Right ventricle myocardium superior (tissue), 1 donor: ENCODE data around the gene CDH18. TPM values are rescaled to one million over a fixed set of nuclear protein-coding genes. Genes with fewer than 3 reads are reported as not detected.

Source experiments
- ATAC-seq: fragments of 200-7000 bp; cut with Tn5 transposase; one replicate; pipeline ENCODE4 v1.9.1; 2020; ENCODE audit warnings: mild to moderate bottlenecking; ENCODE audit not compliant: poor library complexity
- DNase-seq: peaks from one replicate; pipeline ENCODE4 v3.0.0-alpha.2; 2020
- intact Hi-C: fragments of 100-400 bp; cut with DNase I; formaldehyde crosslinking; loops from one replicate; pipeline ENCODE4 v1.11.2; 2022
- long read RNA-seq: library from polyadenylated mRNA; unstranded; transcript quantifications from one replicate; pipeline ENCODE4 v2.0.0, GENCODE V29; 2021
- total RNA-seq: library from RNA; stranded (reverse); fragmentation: NEBNext Ultra II Directional; extraction: Animal tissue kit (Norgen Biotek cat#: 25700); gene quantifications from one replicate; pipeline ENCODE4 v1.2.1, GENCODE V29; 2021
- donor health status: DM: no; HTN: yes; CAD: no; lungs with severe emphysema.

CDH18 gene
- total RNA-seq: not detected
- long read RNA-seq: 0 reads

- peak; percentile 56 for ATAC-seq
- peak; percentile 50 for DNase-seq
These were observed at the start of gene CDH18 for GRCh38 chr5:19987612-19988361. Gene CDH18, minus strand, starts transcription at chr5:19988200. Its CDS starts 149,214 bp downstream, at chr5:19838986.

DNA sequence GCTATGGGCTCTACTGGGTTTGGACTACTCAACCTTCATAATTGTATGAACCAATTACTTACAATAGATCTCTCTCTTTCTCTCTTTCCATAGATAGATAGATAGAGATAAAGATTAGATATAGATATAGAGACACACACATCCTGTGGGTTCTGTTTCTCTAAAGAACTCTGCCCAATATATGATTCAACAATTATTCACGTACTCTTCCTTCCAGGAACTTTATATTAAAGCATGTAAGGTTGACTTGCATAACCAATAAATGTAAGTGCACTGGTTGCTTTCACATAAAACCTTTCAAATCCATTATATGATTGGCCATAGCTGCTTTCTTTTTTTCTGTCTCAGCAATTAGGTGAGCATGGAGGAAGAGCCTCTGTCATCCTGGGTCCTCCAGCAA lies 46.7 kb upstream of the CDH18 start:
- DNase-seq (no peak), ATAC-seq (no peak)
- intact Hi-C loops: no loop called here

More at GRCh38 chr5:19987612-19988361, at the start of gene CDH18:
- intact Hi-C loops: no loop called here

- intact Hi-C loops: no loop called here
- DNase-seq: no peak
- no peak for ATAC-seq
These were observed 45.9 kb upstream of the CDH18 start for GRCh38 chr5:20033881-20034280.

GRCh38 chr5:20032896-20033295 lies 44.9 kb upstream of the CDH18 start:
- no peak for ATAC-seq
- intact Hi-C loops: no loop called here

DNA sequence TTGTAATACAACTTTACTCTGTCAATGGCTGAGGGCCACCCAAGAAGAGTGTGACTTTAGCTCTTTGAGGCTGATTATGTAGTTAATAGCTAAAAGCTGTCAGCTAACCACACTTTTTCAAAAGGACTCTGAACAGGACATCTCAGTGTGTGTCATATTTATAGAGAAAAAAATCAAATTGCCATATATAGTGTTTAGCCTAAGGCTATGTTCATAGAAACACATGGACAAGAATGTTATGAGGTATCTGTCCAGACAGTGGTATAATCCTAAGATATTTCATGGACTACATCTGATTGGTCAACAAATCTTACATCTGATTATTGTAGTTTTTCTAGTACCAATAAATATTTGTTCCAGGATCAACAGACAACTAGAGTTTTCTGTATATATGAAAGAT lies 42.1 kb upstream of the CDH18 start:
- DNase-seq (no peak), ATAC-seq (no peak)
- intact Hi-C loops: no loop called here

More at GRCh38 chr5:20032896-20033295, 44.9 kb upstream of the CDH18 start:
- DNase-seq: no peak

- intact Hi-C loops: no loop called here
- no peak for DNase-seq
- ATAC-seq: no peak
These were observed 41.3 kb upstream of the CDH18 start for GRCh38 chr5:20029266-20029665.

DNA sequence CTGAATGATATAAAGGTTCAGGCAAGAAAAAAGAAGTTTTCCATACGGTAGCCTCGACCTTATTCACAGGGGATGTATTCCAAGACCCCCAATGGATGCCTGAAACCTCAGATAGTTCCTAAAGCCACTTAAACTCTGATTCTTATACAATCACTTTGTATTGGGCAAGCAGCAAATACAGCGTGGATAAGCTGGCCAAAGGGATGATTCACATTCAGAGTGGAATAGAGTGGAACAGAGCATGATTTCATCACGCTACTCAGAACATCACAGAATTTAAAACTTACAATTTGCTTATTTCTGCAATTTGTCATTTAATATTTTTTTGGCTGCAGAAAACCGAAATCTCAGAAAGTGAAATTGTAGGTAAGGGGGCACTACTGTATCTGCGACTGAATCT lies 40.5 kb upstream of the CDH18 start:
- intact Hi-C loops: no loop called here
- ATAC-seq: no peak
- no peak for DNase-seq

- no peak for ATAC-seq
- no peak for DNase-seq
- intact Hi-C loops: no loop called here
These were observed 35.7 kb upstream of the CDH18 start for GRCh38 chr5:20023686-20024180.

- DNase-seq (no peak), ATAC-seq (no peak)
- intact Hi-C loops: no loop called here
These were observed 32.2 kb upstream of the CDH18 start for GRCh38 chr5:20020247-20020646.

DNA sequence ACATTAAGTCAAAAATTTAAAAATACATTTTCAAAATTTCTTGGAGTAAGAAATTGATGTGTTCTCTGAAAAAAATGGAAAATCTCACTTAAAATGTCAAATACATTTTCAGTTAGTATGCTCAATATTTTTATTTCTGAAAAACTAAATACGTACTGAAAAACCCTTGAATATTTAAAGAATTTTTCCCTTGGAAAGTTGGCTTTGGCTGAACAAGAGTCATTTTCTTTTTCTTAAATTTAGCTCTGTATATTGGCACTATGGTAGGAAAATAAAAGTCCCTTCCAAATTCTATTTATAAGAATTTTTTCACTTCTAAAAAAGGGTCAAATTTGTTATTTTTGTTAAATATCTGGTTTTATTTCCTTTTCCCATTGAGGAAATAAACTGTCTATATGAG lies 29.0 kb upstream of the CDH18 start:
- intact Hi-C loops: no loop called here
- ATAC-seq: no peak
- no peak for DNase-seq

GRCh38 chr5:20000416-20000815 lies 12.4 kb upstream of the CDH18 start:
- intact Hi-C loops: no loop called here
- ATAC-seq: no peak
- no peak for DNase-seq

GRCh38 chr5:19988457-19988856 lies 457 bp upstream of the CDH18 start:
- intact Hi-C loops: no loop called here
- DNase-seq (no peak), ATAC-seq (no peak)

DNA sequence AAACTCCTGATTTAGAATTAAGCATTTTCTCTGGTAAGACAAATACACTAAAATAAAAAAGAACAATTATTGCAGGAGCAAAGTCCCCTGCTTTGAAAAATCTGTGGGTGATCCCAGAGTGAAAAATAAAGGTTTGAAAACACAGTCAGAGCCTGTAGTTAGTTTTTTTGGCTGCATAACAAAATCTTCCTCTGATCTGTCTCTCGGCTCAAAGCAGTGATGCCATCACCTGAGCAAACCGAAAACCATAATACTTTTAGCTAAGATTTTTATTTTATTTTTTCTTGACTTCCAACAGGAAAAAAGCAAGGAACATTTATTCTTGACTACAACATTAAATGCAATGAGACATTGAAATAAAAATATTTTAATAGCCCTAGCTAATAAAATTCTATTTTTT lies 1.2 kb downstream of the CDH18 start:
- no peak for DNase-seq
- no peak for ATAC-seq
- intact Hi-C loops: no loop called here

DNA sequence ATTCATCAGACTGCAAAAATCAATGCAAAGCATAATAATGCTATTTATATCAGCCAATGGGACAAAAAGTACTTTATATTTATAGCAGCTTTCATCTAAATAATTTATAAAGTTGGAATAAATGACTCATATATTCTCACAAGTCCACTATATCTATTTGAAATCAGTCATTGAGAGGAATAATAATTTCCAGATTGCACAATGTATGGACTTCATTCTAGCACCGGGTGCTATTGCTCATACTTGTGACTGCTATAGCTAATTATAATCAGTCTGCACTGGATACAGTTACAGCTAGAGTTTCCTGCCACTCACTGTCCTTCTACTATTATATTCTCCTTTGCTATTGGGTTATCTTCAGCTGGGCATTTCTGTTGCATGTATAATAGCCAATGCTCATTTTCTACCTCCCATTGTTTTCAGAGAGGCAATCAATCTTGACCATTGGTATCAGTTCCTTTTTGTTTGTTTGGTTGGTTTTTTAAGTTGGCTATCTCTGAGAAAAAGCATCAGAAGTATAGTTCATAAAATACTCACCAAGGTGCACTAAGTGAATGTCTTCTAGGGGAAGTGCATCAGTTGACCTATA lies 1.9 kb downstream of the CDH18 start:
- ATAC-seq (no peak), DNase-seq (no peak)
- intact Hi-C loops: no loop called here

DNA sequence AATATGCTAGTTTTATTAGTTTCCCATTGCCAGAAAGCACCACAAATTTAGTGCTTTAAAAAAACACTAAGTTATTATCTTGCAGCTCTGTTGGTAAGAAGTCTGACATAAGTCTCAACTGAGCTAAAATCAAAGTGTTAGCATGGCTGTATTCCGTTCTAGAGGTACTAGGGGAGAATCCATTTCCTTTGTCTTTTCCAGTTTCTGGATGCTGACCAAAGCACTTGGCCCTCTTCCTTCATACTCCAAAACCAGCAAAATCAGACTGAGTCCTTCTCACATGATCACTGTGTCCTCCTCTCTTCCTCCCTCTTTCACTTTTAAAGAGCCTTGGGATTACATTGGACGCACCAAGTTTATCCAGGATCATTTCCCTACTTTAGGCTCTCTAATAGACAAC lies 9.5 kb downstream of the CDH18 start:
- ATAC-seq: no peak
- DNase-seq: no peak
- intact Hi-C loops: no loop called here

DNA sequence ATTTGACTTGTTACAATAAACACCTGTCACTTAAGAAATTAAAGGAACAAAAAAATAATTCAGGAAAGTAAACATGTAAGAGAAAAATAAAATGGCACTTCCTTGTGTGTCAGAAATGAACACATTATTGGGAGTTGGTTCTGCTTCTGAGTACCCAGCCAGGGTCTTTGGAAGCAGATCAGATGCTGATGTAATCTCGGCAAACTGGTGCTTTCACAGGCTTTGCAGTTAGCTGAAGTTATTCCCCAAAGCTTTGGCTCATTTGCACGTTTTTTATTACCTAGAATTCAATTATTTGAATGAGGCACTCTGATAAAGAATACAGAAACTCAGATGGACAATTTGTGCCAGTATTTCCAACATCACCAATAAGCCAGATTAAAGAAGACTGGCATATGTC lies 10.9 kb downstream of the CDH18 start:
- intact Hi-C loops: no loop called here
- no peak for DNase-seq
- ATAC-seq: no peak

- ATAC-seq: no peak
- intact Hi-C loops: no loop called here
These were observed 12.2 kb downstream of the CDH18 start for GRCh38 chr5:19975795-19976194.

GRCh38 chr5:19960451-19960850 lies 27.5 kb downstream of the CDH18 start:
- intact Hi-C loops: no loop called here
- no peak for ATAC-seq
- no peak for DNase-seq

More at GRCh38 chr5:19975795-19976194, 12.2 kb downstream of the CDH18 start:
- DNase-seq: no peak

GRCh38 chr5:19959830-19960384 lies 28.1 kb downstream of the CDH18 start:
- no peak for ATAC-seq
- intact Hi-C loops: no loop called here
- no peak for DNase-seq

DNA sequence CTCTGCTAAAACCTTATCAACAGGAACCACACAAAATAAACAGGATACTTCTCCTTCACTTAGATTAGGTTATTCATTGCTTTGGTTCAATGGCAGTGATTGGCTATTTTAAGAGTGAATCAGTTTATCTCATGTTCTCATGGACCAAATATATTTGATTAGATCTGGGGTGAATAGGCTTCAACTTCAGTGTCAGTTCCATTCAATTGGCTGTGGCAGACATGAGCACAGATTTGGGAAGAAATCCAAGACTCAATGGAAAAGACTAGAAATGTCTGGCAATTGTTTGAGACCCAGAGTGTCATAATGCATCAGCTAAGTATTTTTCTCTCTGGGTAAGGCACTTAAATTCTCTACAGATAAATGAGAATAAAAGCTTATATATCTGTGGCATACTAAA lies 37.1 kb downstream of the CDH18 start:
- DNase-seq (no peak), ATAC-seq (no peak)
- intact Hi-C loops: no loop called here
